ENCODE results near the gene CAMKMT. TPM values are rescaled to one million over a fixed set of nuclear protein-coding genes. Genes with fewer than 3 reads are reported as not detected.

Gene CAMKMT
- 5.9 and 6.4 TPM in 2 replicates for total RNA-seq

GRCh38 chr2:44361330-44362206, at the start of gene CAMKMT, which contains the start of gene PREPL:
CAMKMT (plus strand) TSS chr2:44361947.
PREPL (minus strand) TSS chr2:44361494; CDS start chr2:44346342, 15,152 bp downstream.

Other genes with a start within 250 kb of the CAMKMT start
- gene PPM1B, start 193.1 kb upstream of the CAMKMT start, total RNA-seq, result 19.7 and 22.0 TPM in 2 replicates
- not detected in 2 replicates for gene SLC3A1, start 86.5 kb upstream of the CAMKMT start, total RNA-seq
- 20.1 and 32.6 TPM in 2 replicates for gene PREPL, start 453 bp upstream of the CAMKMT start, total RNA-seq

All from endothelial cell of coronary artery (primary cell).